ACC112 (cell line): ENCODE data around the gene LILRA5.

ENCODE experiments used
- H2AFZ ChIP-seq: fragments of 200-600 bp; sonication (generic); one replicate; pipeline ENCODE4 v1.6.0; 2017; ENCODE audit warnings: antibody characterized with exemption, low read length; ENCODE audit not compliant: unreplicated experiment
- H3K27ac ChIP-seq: fragments of 200-600 bp; sonication (generic); 2 replicates; pipeline ENCODE4 v1.5.1; 2014; ENCODE audit warnings: low read depth, mild to moderate bottlenecking, antibody characterized with exemption, low read length, moderate library complexity
- H3K27me3 ChIP-seq: fragments of 200-600 bp; sonication (generic); 2 replicates; pipeline ENCODE4 v1.6.1; 2014; ENCODE audit warnings: mild to moderate bottlenecking, antibody characterized with exemption, low read length, moderate library complexity, mixed read lengths; ENCODE audit not compliant: insufficient read depth
- H3K36me3 ChIP-seq: fragments of 200-600 bp; sonication (generic); 2 replicates; pipeline ENCODE4 v1.6.1; 2016; ENCODE audit warnings: mild to moderate bottlenecking, antibody characterized with exemption, low read length, moderate library complexity, mixed read lengths; ENCODE audit not compliant: insufficient read depth
- H3K4me1 ChIP-seq: fragments of 200-600 bp; sonication (generic); one replicate; pipeline ENCODE4 v1.6.1; 2016; ENCODE audit warnings: low read length, mixed read lengths; ENCODE audit not compliant: insufficient read depth, unreplicated experiment, control insufficient read depth
- H3K4me3 ChIP-seq: fragments of 200-600 bp; sonication (generic); 2 replicates; pipeline ENCODE4 v1.5.1; 2014; ENCODE audit warnings: mild to moderate bottlenecking, low read depth, low read length
- H3K79me2 ChIP-seq: fragments of 200-600 bp; sonication (generic); one replicate; pipeline ENCODE4 v1.6.0; 2016; ENCODE audit warnings: low read length; ENCODE audit not compliant: control insufficient read depth, unreplicated experiment, insufficient read depth

LILRA5 gene

GRCh38 chr19:54319892-54320670 lies 7.1 kb upstream of the LILRA5 start:
- no peak overlapping the region for H2AFZ ChIP-seq
- H3K36me3 ChIP-seq, result no peaks in the 10 kb centered on the region
- no peaks in the 10 kb centered on the region for H3K79me2 ChIP-seq
- peaks cover 41% of the 10 kb centered on the region for H3K27me3 ChIP-seq
- no peak overlapping the region for H3K27ac ChIP-seq
- no peaks in the 10 kb centered on the region for H3K4me1 ChIP-seq
- no peak overlapping the region for H3K4me3 ChIP-seq

- Histone ChIP-seq H3K4me3 (no peak overlapping the region), H3K27me3 (peaks cover 38% of the 10 kb centered on the region), H3K4me1 (no peaks in the 10 kb centered on the region), H2AFZ (no peak overlapping the region), H3K79me2 (no peaks in the 10 kb centered on the region), H3K36me3 (no peaks in the 10 kb centered on the region), H3K27ac (no peak overlapping the region)
Measured at GRCh38 chr19:54319049-54319448, 6.1 kb upstream of the LILRA5 start.

GRCh38 chr19:54317965-54318240 lies 4.9 kb upstream of the LILRA5 start:
- Histone ChIP-seq H3K27me3 (peaks cover 38% of the 10 kb centered on the region), H2AFZ (no peak overlapping the region), H3K27ac (no peak overlapping the region), H3K4me3 (no peak overlapping the region), H3K79me2 (no peaks in the 10 kb centered on the region), H3K36me3 (no peaks in the 10 kb centered on the region), H3K4me1 (no peaks in the 10 kb centered on the region)

GRCh38 chr19:54317108-54317964 lies 4.4 kb upstream of the LILRA5 start:
- H3K27ac ChIP-seq, result no peak overlapping the region
- no peak overlapping the region for H2AFZ ChIP-seq
- H3K4me3 ChIP-seq, result no peak overlapping the region
- peaks cover 38% of the 10 kb centered on the region for H3K27me3 ChIP-seq
- no peaks in the 10 kb centered on the region for H3K79me2 ChIP-seq
- no peaks in the 10 kb centered on the region for H3K36me3 ChIP-seq
- no peaks in the 10 kb centered on the region for H3K4me1 ChIP-seq

- H3K79me2 ChIP-seq, result no peaks in the 10 kb centered on the region
- H2AFZ ChIP-seq, result no peak overlapping the region
- H3K4me3 ChIP-seq, result no peak overlapping the region
- H3K27me3 ChIP-seq, result peaks cover 41% of the 10 kb centered on the region
- no peaks in the 10 kb centered on the region for H3K4me1 ChIP-seq
- H3K27ac ChIP-seq, result no peak overlapping the region
- no peaks in the 10 kb centered on the region for H3K36me3 ChIP-seq
Measured at GRCh38 chr19:54316746-54317107, 3.8 kb upstream of the LILRA5 start.

GRCh38 chr19:54315956-54316355 lies 3.0 kb upstream of the LILRA5 start:
- Histone ChIP-seq H2AFZ (no peak overlapping the region), H3K27me3 (peaks cover 39% of the 10 kb centered on the region), H3K36me3 (no peaks in the 10 kb centered on the region), H3K4me1 (no peaks in the 10 kb centered on the region), H3K4me3 (no peak overlapping the region), H3K79me2 (no peaks in the 10 kb centered on the region), H3K27ac (no peak overlapping the region)

GRCh38 chr19:54312011-54312410 lies 955 bp downstream of the LILRA5 start:
- Histone ChIP-seq H3K4me3 (no peak overlapping the region), H3K27ac (no peak overlapping the region), H3K27me3 (peaks cover 27% of the 10 kb centered on the region), H3K36me3 (no peaks in the 10 kb centered on the region), H3K4me1 (no peaks in the 10 kb centered on the region), H3K79me2 (no peaks in the 10 kb centered on the region), H2AFZ (no peak overlapping the region)

GRCh38 chr19:54311486-54311885 lies 1.5 kb downstream of the LILRA5 start:
- H3K4me3 ChIP-seq, result no peak overlapping the region

GRCh38 chr19:54310543-54310942 lies 2.4 kb downstream of the LILRA5 start:
- Histone ChIP-seq H3K79me2 (no peaks in the 10 kb centered on the region), H3K27me3 (peaks cover 19% of the 10 kb centered on the region), H3K36me3 (no peaks in the 10 kb centered on the region), H3K4me1 (no peaks in the 10 kb centered on the region), H2AFZ (no peak overlapping the region), H3K4me3 (no peak overlapping the region), H3K27ac (no peak overlapping the region)

More at GRCh38 chr19:54311486-54311885, 1.5 kb downstream of the LILRA5 start:
- Histone ChIP-seq H3K36me3 (no peaks in the 10 kb centered on the region), H2AFZ (no peak overlapping the region), H3K79me2 (no peaks in the 10 kb centered on the region), H3K27ac (no peak overlapping the region), H3K4me1 (no peaks in the 10 kb centered on the region), H3K27me3 (peaks cover 27% of the 10 kb centered on the region)

- Histone ChIP-seq H3K27ac (no peak overlapping the region), H3K4me3 (no peak overlapping the region), H3K4me1 (no peaks in the 10 kb centered on the region), H3K27me3 (peaks cover 18% of the 10 kb centered on the region), H3K36me3 (no peaks in the 10 kb centered on the region), H2AFZ (no peak overlapping the region), H3K79me2 (no peaks in the 10 kb centered on the region)
Measured at GRCh38 chr19:54309811-54310210, 3.2 kb downstream of the LILRA5 start.
